H1 (cell line): Measurements from ENCODE around the gene CDCP1.

Experiments used
- BRCA1 ChIP-seq: IDR thresholded peaks from 2 replicates; pipeline ENCODE4 v1.6.1; 2012; ENCODE audit warnings: low read depth, low read length, improper control_type of control experiment
- CHD1 ChIP-seq: IDR thresholded peaks from 2 replicates; pipeline ENCODE4 v1.6.1; 2012; ENCODE audit warnings: low read depth, low read length, improper control_type of control experiment
- POLR2A ChIP-seq, 2 experiments: IDR thresholded peaks; 1 replicate in 1 of 2; 2 replicates in 1 of 2; pipeline ENCODE4 v1.6.1; 2011; ENCODE audit warnings: low read depth in 2 of 2, low read length in 2 of 2, mild to moderate bottlenecking in 2 of 2; ENCODE audit errors: control extremely low read depth in 1 of 2
- POLR2AphosphoS5 ChIP-seq: IDR thresholded peaks from 2 replicates; pipeline ENCODE4 v1.6.1; 2011; ENCODE audit warnings: low read depth, low read length
- SP2 ChIP-seq: IDR thresholded peaks from 2 replicates; pipeline ENCODE4 v1.6.1; 2012; ENCODE audit warnings: mild to moderate bottlenecking, low read length, inconsistent platforms
- TAF1 ChIP-seq: IDR thresholded peaks from 2 replicates; pipeline ENCODE4 v1.6.1; 2011; ENCODE audit warnings: mild to moderate bottlenecking, low read depth, low read length

- TF ChIP-seq TAF1, result no peak
- no peak for TF ChIP-seq SP2
- TF ChIP-seq POLR2A (IDR thresholded peaks at IDR 0.05; ENCODE audit: control extremely low read depth in 1 of 2, low read depth in 2 of 2, low read length in 2 of 2), result no peak
- TF ChIP-seq BRCA1, result no peak
- TF ChIP-seq POLR2AphosphoS5, result no peak
- TF ChIP-seq CHD1, result no peak
These were observed 26.3 kb downstream of the CDCP1 start for GRCh38 chr3:45119824-45120358.
